Activated naive CD4-positive, alpha-beta T cell treated with anti-CD3 and anti-CD28 coated beads, Interleukin-2, amount 50 U/mL, for 16 hours (primary cell): ENCODE results near the gene FAM171A1.
"Not testable (repeated sequence)": the region's sequence is repeated elsewhere in the genome, so short reads cannot be mapped to it uniquely, and the experiment has no call there.

Experiments
- DNase-seq: peaks from one replicate; pipeline ENCODE4 v3.0.0-alpha.2; 2020

FAM171A1 gene

GRCh38 chr10:15276039-15276438 lies 95.0 kb downstream of the FAM171A1 start:
- not testable (repeated sequence) for DNase-seq

- DNase-seq, result not testable (repeated sequence)
These were observed 101.3 kb downstream of the FAM171A1 start for GRCh38 chr10:15269838-15270237.

- no peak for DNase-seq
These were observed 103.6 kb downstream of the FAM171A1 start for GRCh38 chr10:15267496-15267895.

GRCh38 chr10:15266117-15266516 lies 105.0 kb downstream of the FAM171A1 start:
- DNase-seq, result no peak

- DNase-seq, result no peak
These were observed 105.5 kb downstream of the FAM171A1 start for GRCh38 chr10:15265558-15265957.

GRCh38 chr10:15265056-15265455 lies 106.0 kb downstream of the FAM171A1 start:
- no peak for DNase-seq

GRCh38 chr10:15263657-15264323 lies 107.3 kb downstream of the FAM171A1 start:
- DNase-seq, result no peak

GRCh38 chr10:15262036-15262713 lies 108.9 kb downstream of the FAM171A1 start:
- no peak for DNase-seq

- no peak for DNase-seq
These were observed 112.0 kb downstream of the FAM171A1 start for GRCh38 chr10:15259136-15259535.

- no peak for DNase-seq
These were observed 112.8 kb downstream of the FAM171A1 start for GRCh38 chr10:15258255-15258654.

GRCh38 chr10:15255961-15256360 lies 115.1 kb downstream of the FAM171A1 start:
- no peak for DNase-seq

- peak; percentile 18 for DNase-seq
These were observed 116.1 kb downstream of the FAM171A1 start for GRCh38 chr10:15254808-15255648.

- DNase-seq, result no peak
These were observed 116.9 kb downstream of the FAM171A1 start for GRCh38 chr10:15253951-15254807.

- DNase-seq, result no peak
These were observed 118.7 kb downstream of the FAM171A1 start for GRCh38 chr10:15252396-15252795.

GRCh38 chr10:15251791-15252380 lies 119.2 kb downstream of the FAM171A1 start:
- no peak for DNase-seq

GRCh38 chr10:15245530-15245929 lies 125.6 kb downstream of the FAM171A1 start:
- DNase-seq, result peak; percentile 19

- DNase-seq, result no peak
These were observed 126.4 kb downstream of the FAM171A1 start for GRCh38 chr10:15244635-15245197.

- DNase-seq, result no peak
These were observed 128.7 kb downstream of the FAM171A1 start for GRCh38 chr10:15242261-15242840.

- no peak for DNase-seq
These were observed 129.8 kb downstream of the FAM171A1 start for GRCh38 chr10:15241306-15241705.

GRCh38 chr10:15238555-15239335 lies 132.3 kb downstream of the FAM171A1 start:
- no peak for DNase-seq

- DNase-seq, result no peak
These were observed 133.7 kb downstream of the FAM171A1 start for GRCh38 chr10:15237351-15237750.
